SK-N-MC (cell line): ENCODE measurements around the gene GNAT1.

Experiments
- EZH2 ChIP-seq: fragments of 200-600 bp; sonication (generic); IDR thresholded peaks from one replicate; pipeline ENCODE4 v1.6.1; 2017; ENCODE audit warnings: antibody characterized with exemption
- POLR2AphosphoS5 ChIP-seq: IDR thresholded peaks from 2 replicates; pipeline ENCODE4 v1.6.1; 2012; ENCODE audit warnings: mild to moderate bottlenecking, low read depth, low read length, borderline replicate concordance

DNA sequence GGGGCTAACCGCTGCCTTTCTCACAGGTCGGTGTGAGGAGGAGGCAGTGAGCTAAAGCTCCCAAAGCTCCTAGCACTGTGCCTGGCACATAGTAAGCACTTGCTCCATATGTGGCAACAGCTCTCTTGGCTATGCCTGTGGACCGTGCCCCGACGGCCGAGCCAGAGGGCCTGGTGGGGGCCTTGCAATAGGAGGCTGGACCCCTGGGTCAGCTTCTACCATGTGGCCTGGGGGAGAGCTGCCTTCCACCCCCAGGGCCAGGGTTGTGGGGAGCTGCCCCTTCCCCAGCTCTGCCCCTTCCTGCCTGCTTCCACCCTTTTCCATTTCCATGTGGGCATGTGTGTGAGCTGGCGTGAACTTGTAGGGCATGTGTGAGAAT is 16.9 kb upstream of the GNAT1 start:
- TF ChIP-seq POLR2AphosphoS5, result no peak
- TF ChIP-seq EZH2, result no peak
